GM19438 (cell line): Measurements from ENCODE around the gene SHISAL1.

Experiments
- ATAC-seq: cut with Tn5 transposase; IDR thresholded peaks from one replicate; pipeline ENCODE4 v1.9.1; 2021; ENCODE audit warnings: low read depth; ENCODE audit not compliant: unreplicated experiment

SHISAL1 gene

GRCh38 chr22:44281768-44282637 is 30.7 kb downstream of the SHISAL1 start:
- no peak for ATAC-seq

DNA sequence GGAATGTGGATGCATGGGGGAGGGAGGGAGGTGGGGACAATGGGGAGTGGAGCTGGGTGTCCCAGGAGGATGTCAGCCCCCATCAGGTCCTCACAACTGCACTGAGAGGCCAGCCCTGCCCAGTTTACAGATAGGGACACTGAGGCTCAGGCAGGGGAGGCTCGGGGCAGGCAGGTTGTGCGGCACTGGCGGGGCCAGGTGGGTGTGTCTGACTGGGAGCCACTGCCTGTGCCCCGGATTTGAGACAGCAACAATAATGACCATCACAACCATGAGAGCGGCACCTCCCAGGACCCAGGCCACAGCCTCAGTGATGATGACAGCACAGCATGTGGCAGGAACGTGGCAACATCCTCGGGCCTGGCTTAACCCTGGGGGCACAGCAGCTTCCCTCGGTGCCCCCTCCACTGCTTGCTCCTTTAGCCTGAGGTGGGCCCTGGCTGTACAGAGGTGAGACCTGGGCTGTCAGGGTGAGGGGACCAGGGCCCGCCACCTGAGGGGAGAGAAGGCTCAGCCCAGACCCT is 32.0 kb downstream of the SHISAL1 start:
- no peak for ATAC-seq

GRCh38 chr22:44279069-44279360 is 33.7 kb downstream of the SHISAL1 start:
- no peak for ATAC-seq

DNA sequence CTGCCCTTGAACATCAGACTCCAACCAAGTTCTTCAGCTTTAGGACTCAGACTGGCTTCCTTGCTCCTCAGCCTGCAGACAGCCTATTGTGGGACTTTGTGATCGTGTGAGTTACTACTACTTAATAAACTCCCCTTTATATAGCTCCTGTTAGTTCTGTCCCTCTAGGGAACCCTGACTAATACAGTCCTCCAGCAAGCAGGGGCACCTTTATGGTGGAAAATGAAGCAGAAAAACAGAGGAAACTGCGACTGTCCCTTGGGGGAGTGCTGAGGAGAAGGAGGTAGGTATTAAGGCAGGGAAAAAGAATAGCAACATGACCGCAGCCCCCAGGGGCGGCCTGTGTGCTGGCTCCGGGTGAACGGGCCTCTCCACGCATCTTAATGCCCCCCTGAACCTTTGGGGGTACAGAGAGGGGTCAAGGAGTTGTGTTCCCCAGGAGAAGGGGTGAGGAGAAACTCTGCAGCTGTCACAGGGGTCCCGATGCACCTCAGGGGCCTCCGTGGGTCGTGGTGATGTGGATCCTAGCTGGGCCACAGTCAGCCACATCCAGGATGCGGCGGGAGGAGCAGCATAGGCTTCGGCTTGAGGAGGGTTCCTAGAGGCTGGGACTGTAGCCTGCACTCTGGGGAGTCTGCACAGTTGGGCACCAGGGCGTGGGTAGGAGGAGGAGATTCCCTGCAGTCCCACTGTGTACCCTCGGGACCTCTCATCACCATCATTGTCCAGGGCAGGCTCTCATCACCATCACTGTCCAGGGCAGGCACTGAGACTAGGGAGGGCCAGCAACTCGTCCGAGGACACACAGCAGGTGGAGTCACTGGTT is 34.3 kb downstream of the SHISAL1 start:
- ATAC-seq, result no peak

DNA sequence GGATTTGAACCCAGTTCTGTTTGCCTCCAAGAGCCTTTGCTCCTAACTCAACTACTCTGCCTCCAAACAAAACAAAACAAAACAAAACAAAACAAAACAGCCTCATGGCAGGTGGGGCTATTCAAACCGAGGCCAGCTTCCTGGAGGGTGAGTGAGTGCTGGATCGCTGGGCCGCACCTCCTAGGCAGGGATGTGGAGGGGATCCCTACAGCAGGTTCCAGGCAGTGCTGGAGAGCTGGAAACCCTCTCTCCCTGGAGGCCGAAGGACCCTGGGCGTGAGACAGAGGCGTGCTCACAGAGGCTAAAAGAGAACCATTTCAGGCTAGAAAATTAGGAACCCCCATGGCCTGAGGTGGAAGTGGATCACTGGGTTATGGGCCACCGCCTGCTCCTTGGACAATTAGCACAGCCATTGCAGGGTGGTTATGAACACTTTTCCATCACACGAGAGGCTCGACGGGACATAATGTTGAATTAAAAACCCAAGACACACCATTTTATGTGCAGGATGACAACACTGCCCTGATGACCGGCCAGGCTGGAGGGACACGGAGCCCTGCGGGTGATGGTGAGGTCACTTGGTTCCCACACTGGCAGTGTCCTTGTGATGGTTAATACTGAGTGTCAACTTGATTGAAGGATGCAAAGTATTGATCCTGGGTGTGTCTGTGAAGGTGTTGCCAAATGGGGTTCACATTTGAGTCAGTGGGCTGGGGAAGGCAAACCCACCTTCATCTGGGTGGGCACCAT is 35.2 kb downstream of the SHISAL1 start:
- no peak for ATAC-seq

DNA sequence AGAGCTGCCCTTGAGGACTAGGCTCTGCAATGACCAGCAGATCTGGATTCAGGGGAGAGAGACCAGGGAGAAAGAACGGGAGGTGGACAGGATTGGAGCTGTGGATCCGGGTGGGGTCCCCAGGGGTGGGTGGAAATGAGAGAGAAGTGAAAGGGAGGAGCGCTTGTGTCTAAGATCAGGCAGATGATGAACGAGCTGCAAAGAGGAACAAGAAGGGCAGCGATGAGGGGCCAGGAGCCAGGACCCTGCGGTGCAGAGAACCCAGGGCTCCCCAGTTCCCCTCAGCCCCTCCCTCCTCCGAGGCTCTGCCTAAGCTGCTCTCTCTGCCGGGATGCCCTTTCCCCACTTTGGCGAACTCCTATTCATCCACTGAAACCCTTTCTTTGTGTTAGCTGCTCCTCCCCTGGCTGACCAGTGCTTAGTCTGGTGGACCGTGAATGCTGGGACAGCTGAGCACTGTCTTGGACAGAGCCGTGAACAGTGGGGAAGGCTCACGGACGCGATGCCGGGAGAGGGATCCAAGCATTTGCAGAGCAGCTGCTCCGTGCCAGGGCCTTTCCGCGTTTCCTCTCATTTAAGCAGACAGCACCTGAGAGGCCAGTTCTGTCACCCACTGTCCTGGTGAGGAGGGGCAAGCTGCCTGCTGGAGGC is 35.9 kb downstream of the SHISAL1 start:
- no peak for ATAC-seq

GRCh38 chr22:44276041-44276440 is 36.7 kb downstream of the SHISAL1 start:
- ATAC-seq, result no peak

DNA sequence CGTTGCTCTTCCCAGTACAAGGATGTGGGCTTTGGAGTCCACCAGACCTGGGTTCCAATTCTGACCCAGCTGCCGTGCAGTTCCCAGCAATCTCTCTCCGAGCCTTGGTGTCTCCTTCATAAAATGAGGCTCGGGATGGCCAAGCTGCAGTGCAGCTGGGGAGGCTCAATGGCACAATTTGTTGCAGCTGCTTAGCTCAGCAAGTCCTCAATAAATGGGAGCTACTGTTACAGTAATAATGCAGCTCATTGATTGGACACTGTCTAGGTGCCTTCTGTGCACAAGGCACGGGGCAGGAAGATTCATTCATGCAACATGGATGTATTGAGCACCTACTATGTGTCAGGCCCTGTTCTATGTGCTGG is 37.1 kb downstream of the SHISAL1 start:
- ATAC-seq, result no peak

- no peak for ATAC-seq
These were observed 37.7 kb downstream of the SHISAL1 start for GRCh38 chr22:44274918-44275630.

DNA sequence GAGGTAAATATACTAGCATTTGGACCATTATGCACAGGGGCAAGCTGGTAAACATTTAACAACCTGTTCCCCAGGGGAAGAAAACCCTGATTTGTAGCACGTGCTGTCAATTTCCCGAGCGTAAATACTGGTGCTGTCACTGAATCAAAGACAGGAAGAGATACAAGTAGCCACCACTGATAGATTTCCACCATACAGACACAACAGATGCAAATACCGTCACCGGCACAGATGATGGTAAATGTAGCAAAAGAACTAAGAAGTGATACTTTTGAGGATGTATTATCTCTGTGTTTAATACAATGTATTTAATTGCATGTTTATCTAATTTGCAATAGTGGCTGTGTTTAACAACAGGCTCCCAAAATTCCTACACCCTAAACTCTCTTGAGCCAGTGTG is 39.6 kb downstream of the SHISAL1 start:
- no peak for ATAC-seq

DNA sequence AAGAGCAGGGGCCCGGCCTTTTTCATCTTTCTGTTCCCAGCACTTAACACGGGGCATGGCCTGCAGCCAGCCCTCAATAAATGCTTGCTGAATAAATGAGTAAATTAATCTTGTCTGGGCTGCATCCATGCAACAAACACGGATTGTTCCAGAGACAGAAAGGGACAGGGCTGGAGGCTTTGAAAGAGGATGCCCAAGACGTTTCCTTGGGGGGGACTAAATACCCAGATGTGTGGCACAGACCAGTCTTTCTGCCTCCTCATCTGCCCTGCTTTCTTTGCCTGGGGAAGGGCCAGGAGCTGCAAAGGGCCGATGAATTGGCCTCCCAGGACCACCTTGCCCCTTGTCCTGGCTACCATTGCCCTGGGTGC is 40.4 kb downstream of the SHISAL1 start:
- no peak for ATAC-seq

- ATAC-seq, result no peak
These were observed 40.9 kb downstream of the SHISAL1 start for GRCh38 chr22:44271732-44272400.

- ATAC-seq, result no peak
These were observed 41.7 kb downstream of the SHISAL1 start for GRCh38 chr22:44271010-44271500.

GRCh38 chr22:44270556-44270880 is 42.2 kb downstream of the SHISAL1 start:
- no peak for ATAC-seq

GRCh38 chr22:44269757-44270555 is 42.8 kb downstream of the SHISAL1 start:
- ATAC-seq, result no peak

DNA sequence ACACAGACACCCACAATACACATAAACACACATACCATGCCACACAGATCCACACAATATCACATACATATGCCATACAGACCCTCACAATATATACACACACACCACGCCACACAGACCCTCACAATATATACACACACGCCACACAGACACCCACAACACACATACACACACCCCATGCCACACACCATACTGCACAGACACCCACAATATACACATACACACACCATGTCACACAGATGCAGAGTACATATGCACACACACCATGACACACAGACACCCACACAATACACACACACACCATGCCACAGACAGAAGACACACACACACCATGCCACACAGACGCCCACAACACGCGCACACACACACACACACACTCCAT is 43.6 kb downstream of the SHISAL1 start:
- no peak for ATAC-seq

DNA sequence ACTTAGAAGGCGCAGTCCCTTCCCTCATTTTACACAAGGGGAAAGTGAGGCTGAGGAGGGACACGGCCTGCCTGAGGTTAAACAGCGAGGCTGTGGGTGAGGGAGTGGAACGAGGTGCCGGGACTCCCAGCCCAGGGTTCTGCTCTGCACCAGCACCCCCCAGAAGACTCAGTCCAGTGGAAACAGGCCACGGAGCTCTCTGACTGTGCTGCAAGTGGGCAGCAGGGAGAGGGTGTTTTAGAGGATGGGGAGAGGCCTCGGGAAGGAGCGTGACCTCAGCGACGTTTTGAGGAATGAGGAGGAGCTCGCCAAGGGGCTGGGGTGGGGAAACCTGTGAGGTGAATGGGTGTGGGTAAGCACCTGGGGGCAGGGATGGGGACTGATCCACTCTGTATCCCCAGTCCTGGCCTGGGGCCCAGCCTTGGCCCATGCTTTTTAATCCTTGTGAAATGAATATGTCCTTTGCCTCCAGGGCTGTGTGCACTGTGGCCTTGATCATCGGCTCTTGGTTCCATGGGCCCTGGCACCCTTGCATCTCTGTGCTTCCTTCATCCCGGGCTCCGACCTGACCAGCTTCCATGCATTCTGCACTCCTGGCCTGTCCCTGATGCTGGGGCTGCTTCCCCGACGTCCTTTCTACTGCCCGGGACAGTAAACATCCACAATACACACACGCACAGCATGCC is 44.2 kb downstream of the SHISAL1 start:
- ATAC-seq, result no peak

DNA sequence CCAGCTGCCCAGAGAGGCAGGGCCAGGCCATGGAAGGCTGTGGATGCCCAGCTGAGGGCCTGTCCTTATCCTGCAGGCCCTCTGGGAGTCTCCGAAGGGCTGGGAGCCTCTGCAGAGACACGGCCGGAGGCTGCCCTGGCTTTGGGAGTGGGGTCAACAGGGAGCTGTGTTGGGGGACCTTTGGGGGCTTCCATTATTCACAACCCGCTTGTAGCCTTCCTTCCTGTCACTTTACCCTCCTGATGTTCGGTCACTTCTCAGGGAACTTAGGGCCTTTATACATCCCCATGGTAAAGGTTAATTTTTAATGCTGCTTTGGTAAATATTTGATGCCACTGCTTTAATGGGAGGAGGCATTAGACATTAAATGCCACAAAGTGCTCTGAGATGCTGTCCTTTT is 44.9 kb downstream of the SHISAL1 start:
- no peak for ATAC-seq
